ENCODE results near the gene ADGRG6.

- TF ChIP-seq, protein P1, sequence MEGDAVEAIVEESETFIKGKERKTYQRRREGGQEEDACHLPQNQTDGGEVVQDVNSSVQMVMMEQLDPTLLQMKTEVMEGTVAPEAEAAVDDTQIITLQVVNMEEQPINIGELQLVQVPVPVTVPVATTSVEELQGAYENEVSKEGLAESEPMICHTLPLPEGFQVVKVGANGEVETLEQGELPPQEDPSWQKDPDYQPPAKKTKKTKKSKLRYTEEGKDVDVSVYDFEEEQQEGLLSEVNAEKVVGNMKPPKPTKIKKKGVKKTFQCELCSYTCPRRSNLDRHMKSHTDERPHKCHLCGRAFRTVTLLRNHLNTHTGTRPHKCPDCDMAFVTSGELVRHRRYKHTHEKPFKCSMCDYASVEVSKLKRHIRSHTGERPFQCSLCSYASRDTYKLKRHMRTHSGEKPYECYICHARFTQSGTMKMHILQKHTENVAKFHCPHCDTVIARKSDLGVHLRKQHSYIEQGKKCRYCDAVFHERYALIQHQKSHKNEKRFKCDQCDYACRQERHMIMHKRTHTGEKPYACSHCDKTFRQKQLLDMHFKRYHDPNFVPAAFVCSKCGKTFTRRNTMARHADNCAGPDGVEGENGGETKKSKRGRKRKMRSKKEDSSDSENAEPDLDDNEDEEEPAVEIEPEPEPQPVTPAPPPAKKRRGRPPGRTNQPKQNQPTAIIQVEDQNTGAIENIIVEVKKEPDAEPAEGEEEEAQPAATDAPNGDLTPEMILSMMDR (conservative IDR thresholded peaks at IDR 0.05 in 1 of 2, IDR thresholded peaks at IDR 0.05 in 1 of 2; ENCODE audit: extremely low read depth in 1 of 2, insufficient read depth in 1 of 2, low read depth in 1 of 2, low read length in 2 of 2): no peak
- TF ChIP-seq EZH2 (IDR thresholded peaks at IDR 0.05; ENCODE audit: borderline replicate concordance, low read length): no peak
Observed at GRCh38 chr6:142455957-142456589, 154.3 kb downstream of the ADGRG6 start.
